Vagina (tissue), 2 donors: ENCODE data around the gene CYRIA. TPM values are rescaled to one million over a fixed set of nuclear protein-coding genes. Genes with fewer than 3 reads are reported as not detected.

Experiments used
- DNase-seq, 2 donors: peaks; one replicate each; pipeline ENCODE4 v3.0.0-alpha.2; 2017; ENCODE audit errors: extremely low spot score in 2 of 2
- H3K27ac ChIP-seq: fragments of 200-600 bp; sonication (generic); one replicate; pipeline ENCODE4 v1.5.1; 2019
- H3K27me3 ChIP-seq: fragments of 200-600 bp; sonication (generic); one replicate; pipeline ENCODE4 v1.5.1; 2019
- H3K36me3 ChIP-seq, 2 donors: fragments of 200-600 bp; sonication (generic); one replicate each; pipeline ENCODE4 v1.5.1; 2017 to 2019
- H3K4me1 ChIP-seq: fragments of 200-600 bp; sonication (generic); one replicate; pipeline ENCODE4 v1.5.1; 2019
- H3K4me3 ChIP-seq, 2 donors: fragments of 200-600 bp; sonication (generic); 1 replicate in 1 of 2; 2 replicates in 1 of 2; pipeline ENCODE4 v1.5.1; 2016 to 2019
- H3K9me3 ChIP-seq: fragments of 200-600 bp; sonication (generic); one replicate; pipeline ENCODE4 v1.5.1; 2019
- CTCF ChIP-seq, 3 experiments: fragments of 450-650 bp in 2 of 3; fragments of 200-600 bp in 1 of 3; sonication (generic) in 1 of 3; IDR thresholded peaks; one replicate each; pipeline ENCODE4 v1.5.1; 2017 to 2019; ENCODE audit warnings: antibody characterized with exemption in 3 of 3, mild to moderate bottlenecking in 2 of 3, moderate library complexity in 2 of 3
- POLR2A ChIP-seq, 2 donors: fragments of 450-650 bp; IDR thresholded peaks; one replicate each; pipeline ENCODE4 v1.6.1; 2017; ENCODE audit warnings: antibody characterized with exemption in 2 of 2, mild to moderate bottlenecking in 2 of 2, moderate library complexity in 2 of 2
- POLR2AphosphoS5 ChIP-seq, 2 donors: sonication (generic); formaldehyde crosslinking; IDR thresholded peaks; one replicate each; pipeline ENCODE4 v1.9.0; 2017; ENCODE audit warnings: antibody characterized with exemption in 2 of 2, mild to moderate bottlenecking in 2 of 2, low read depth in 1 of 2; ENCODE audit not compliant: insufficient read depth in 1 of 2
- intact Hi-C: fragments of 100-400 bp; cut with DNase I; formaldehyde crosslinking; loops from one replicate; pipeline ENCODE4 v1.15.1; 2023
- total RNA-seq: library from RNA; depleted of rRNA; stranded (reverse); fragments of >200 nt; gene quantifications from one replicate; pipeline ENCODE4 v1.2.3, GENCODE V29; 2016

Gene CYRIA
- total RNA-seq, 1 donor from 2014 or later: 12.5 TPM

- intact Hi-C loops: no loop called here
- peaks cover 59% of the 10 kb centered on the region for H3K4me1 ChIP-seq
- no peak overlapping the region for H3K4me3 ChIP-seq
- H3K36me3 ChIP-seq: no peaks in the 10 kb centered on the region
- no peaks in the 10 kb centered on the region for H3K27me3 ChIP-seq
- no peak for DNase-seq
- H3K27ac ChIP-seq: peak overlapping the region; percentile 29
- TF ChIP-seq POLR2AphosphoS5 (IDR thresholded peaks at IDR 0.05; ENCODE audit: insufficient read depth in 1 of 2, low read depth in 1 of 2) (no peak), CTCF (IDR thresholded peaks at IDR 0.05) (no peak), POLR2A (IDR thresholded peaks at IDR 0.05) (no peak)
- no peaks in the 10 kb centered on the region for H3K9me3 ChIP-seq
These were observed 25.5 kb downstream of the CYRIA start for GRCh38 chr2:16640001-16640700.

GRCh38 chr2:16639431-16639830 lies 26.2 kb downstream of the CYRIA start:
- H3K27ac ChIP-seq: no peak overlapping the region
- intact Hi-C loops: no loop called here
- no peak overlapping the region for H3K4me3 ChIP-seq

GRCh38 chr2:16638946-16639345 lies 26.7 kb downstream of the CYRIA start:
- DNase-seq: no peak
- H3K27ac ChIP-seq: no peak overlapping the region
- no peaks in the 10 kb centered on the region for H3K27me3 ChIP-seq
- H3K9me3 ChIP-seq: no peaks in the 10 kb centered on the region
- TF ChIP-seq POLR2A (IDR thresholded peaks at IDR 0.05) (no peak), CTCF (IDR thresholded peaks at IDR 0.05) (no peak), POLR2AphosphoS5 (IDR thresholded peaks at IDR 0.05; ENCODE audit: insufficient read depth in 1 of 2, low read depth in 1 of 2) (no peak)
- no peaks in the 10 kb centered on the region for H3K36me3 ChIP-seq
- intact Hi-C loops: no loop called here
- H3K4me1 ChIP-seq: peaks cover 62% of the 10 kb centered on the region
- H3K4me3 ChIP-seq: no peak overlapping the region

More at GRCh38 chr2:16639431-16639830, 26.2 kb downstream of the CYRIA start:
- no peak for TF ChIP-seq POLR2AphosphoS5 (IDR thresholded peaks at IDR 0.05; ENCODE audit: insufficient read depth in 1 of 2, low read depth in 1 of 2)
- TF ChIP-seq POLR2A (IDR thresholded peaks at IDR 0.05): no peak
- no peak for DNase-seq
- H3K4me1 ChIP-seq: peaks cover 59% of the 10 kb centered on the region
- no peaks in the 10 kb centered on the region for H3K27me3 ChIP-seq
- H3K36me3 ChIP-seq: no peaks in the 10 kb centered on the region
- H3K9me3 ChIP-seq: no peaks in the 10 kb centered on the region

GRCh38 chr2:16637304-16637703 lies 28.3 kb downstream of the CYRIA start:
- no peak for TF ChIP-seq POLR2AphosphoS5 (IDR thresholded peaks at IDR 0.05; ENCODE audit: insufficient read depth in 1 of 2, low read depth in 1 of 2)
- TF ChIP-seq POLR2A (IDR thresholded peaks at IDR 0.05): no peak
- no peak for TF ChIP-seq CTCF (IDR thresholded peaks at IDR 0.05)
- Histone ChIP-seq H3K9me3 (no peaks in the 10 kb centered on the region), H3K4me1 (peaks cover 68% of the 10 kb centered on the region), H3K27me3 (no peaks in the 10 kb centered on the region), H3K27ac (no peak overlapping the region), H3K36me3 (no peaks in the 10 kb centered on the region), H3K4me3 (no peak overlapping the region)
- intact Hi-C loops: no loop called here
- DNase-seq: no peak

GRCh38 chr2:16635791-16636699 lies 29.6 kb downstream of the CYRIA start:
- intact Hi-C loops: no loop called here
- peaks cover 64% of the 10 kb centered on the region for H3K4me1 ChIP-seq
- TF ChIP-seq POLR2A (IDR thresholded peaks at IDR 0.05) (no peak), CTCF (IDR thresholded peaks at IDR 0.05) (no peak), POLR2AphosphoS5 (IDR thresholded peaks at IDR 0.05; ENCODE audit: insufficient read depth in 1 of 2, low read depth in 1 of 2) (no peak)

More at GRCh38 chr2:16635791-16636699, 29.6 kb downstream of the CYRIA start:
- peak overlapping the region; percentile 53 for H3K27ac ChIP-seq
- H3K9me3 ChIP-seq: no peaks in the 10 kb centered on the region
- no peak overlapping the region for H3K4me3 ChIP-seq
- DNase-seq: no peak
- no peaks in the 10 kb centered on the region for H3K27me3 ChIP-seq
- no peaks in the 10 kb centered on the region for H3K36me3 ChIP-seq
